Activated CD8-positive, alpha-beta memory T cell treated with anti-CD3 and anti-CD28 coated beads, Interleukin-2, amount 50 U/mL, for 4 hours (primary cell): Measurements from ENCODE around the gene LCA5L.
"Not testable (repeated sequence)": the region's sequence is repeated elsewhere in the genome, so short reads cannot be mapped to it uniquely, and the experiment has no call there.

Experiments
- DNase-seq: peaks from one replicate; pipeline ENCODE4 v3.0.0-alpha.2; 2020

The LCA5L gene

GRCh38 chr21:39386899-39387298 is 58.7 kb downstream of the LCA5L start:
- no peak for DNase-seq

DNA sequence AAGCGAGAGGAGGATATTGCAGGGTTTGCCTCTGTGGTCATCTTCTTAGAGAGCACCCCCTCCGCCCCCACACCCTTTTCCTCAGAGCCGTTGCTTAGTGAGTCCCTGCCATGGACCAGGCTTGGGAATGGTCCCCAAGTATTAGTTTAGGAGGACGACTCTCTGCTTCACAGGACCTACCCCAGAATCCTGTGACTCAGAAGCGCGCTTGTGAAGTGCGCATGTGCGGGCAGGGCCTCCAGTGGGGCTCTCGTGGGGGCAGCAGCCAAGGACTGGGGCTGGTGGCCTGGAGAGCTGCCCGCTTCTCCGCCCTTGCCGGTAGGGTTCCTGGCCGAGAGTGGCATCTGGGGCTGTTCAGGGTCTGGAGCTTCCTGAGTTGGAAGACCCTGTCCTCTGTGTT is 59.4 kb downstream of the LCA5L start:
- peak; percentile 20 for DNase-seq

GRCh38 chr21:39385299-39386145 is 60.1 kb downstream of the LCA5L start:
- peak; percentile 36 for DNase-seq

DNA sequence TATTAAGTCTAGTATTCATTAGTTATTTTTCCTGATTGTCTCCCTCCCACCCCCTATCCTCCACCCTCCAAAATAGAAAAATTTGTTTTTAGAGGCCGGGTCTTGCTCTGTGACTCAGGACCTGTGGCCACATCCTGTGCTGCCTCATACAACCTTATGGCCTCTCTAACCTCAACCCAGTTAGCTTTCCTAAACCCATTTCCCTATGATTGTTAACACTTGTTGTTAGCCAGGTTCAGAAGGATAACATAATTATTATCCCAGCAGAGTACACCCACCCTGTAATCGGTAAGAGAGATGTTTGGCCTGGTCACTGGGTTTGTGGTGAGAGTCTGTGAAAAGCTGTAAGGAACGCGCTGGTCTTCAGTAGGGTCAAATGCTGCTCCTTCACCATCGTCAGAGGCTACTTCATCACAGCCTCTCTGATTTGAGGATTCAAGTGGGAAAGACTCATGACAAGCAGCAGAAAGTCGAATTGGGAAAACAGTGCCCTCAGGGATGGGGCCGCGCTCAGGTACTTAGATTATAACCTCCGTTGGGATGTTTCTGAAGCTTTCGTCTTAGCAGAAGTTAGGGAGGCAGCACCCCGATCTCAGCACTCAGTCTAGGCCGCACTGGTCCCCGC is 60.8 kb downstream of the LCA5L start:
- DNase-seq: no peak

DNA sequence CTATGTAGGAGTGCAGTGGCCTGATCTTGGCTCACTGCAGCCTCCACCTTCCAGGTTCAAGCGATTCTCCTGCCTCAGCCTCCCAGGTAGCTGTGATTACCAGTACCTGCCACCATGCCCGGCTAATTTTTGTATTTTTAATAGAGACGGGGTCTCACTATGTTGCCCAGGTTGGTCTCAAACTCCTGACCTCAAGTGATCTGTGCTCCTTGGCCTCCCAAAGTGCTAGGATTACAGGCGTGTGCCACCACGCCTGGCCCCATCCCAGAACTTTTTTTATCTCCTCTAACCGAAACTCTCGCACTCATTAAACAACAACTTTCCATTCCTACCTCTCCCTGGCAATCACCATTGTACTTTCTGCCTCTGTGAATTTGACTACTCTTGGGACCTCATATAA is 63.5 kb downstream of the LCA5L start:
- DNase-seq: not testable (repeated sequence)

DNA sequence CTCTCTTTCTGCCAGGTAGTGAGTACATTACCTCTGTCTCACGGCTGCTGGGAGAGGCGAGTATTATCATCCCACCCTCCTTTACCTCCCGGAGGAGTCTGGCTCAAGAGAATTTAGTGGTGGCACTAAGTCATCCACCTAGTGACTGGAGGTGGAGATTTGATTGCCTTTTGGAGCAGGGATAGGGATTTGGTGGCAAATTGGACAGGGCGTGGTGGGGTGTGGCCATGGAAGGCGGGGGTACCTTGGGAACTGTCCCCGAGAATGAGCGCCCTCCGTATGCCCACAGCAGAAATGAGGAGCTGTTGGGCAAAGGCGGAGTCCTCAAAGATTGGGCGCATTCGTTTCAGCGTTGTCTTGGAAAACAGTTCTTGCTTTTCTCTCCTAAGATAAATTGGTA is 64.6 kb downstream of the LCA5L start:
- no peak for DNase-seq

- DNase-seq: peak; percentile 85
Measured at GRCh38 chr21:39379986-39380891, 65.3 kb downstream of the LCA5L start.

GRCh38 chr21:39377444-39378050 is 68.0 kb downstream of the LCA5L start:
- DNase-seq: no peak

DNA sequence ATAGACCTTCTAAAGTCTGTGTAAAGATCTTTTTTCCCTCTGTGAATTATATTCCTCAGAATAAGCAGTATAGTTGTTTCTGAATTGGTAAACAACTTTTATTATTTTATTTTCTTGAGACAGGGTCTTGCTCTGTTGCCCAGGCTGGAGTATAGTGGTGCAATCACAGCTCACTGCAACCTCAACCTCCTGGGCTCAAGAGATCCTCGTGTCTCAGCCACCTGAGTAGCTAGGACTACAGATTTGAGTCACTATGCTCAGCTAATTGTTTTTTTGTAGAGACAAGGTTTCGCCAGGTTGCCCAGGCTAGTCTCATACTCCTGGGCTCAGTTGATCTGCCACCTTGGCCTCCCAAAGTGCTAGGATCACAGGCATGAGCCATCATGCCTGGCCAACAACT is 70.1 kb downstream of the LCA5L start:
- DNase-seq: no peak

GRCh38 chr21:39374046-39374445 is 71.5 kb downstream of the LCA5L start:
- DNase-seq: no peak

GRCh38 chr21:39373634-39374033 is 71.9 kb downstream of the LCA5L start:
- no peak for DNase-seq

DNA sequence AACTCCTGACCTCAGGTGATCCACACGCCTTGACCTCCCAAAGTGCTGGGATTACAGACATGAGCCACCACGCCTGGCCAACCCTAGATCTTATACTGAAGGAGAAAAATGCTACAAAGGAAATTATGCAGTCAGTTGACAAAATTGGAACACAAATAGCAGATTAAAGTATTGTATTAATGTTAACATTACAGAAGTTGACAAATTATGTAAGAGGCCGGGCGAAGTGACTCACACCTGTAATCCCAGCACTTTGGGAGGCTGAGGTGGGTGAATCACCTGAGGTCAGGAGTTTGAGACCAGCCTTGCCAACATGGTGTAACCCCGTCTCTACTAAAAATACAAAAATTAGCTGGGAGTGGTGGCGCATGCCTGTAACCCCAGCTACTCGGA is 75.7 kb downstream of the LCA5L start:
- DNase-seq: not testable (repeated sequence)

- DNase-seq: no peak
Measured at GRCh38 chr21:39367783-39368182, 77.8 kb downstream of the LCA5L start.

- DNase-seq: no peak
Measured at GRCh38 chr21:39366563-39366962, 79.0 kb downstream of the LCA5L start.

GRCh38 chr21:39364949-39365348 is 80.6 kb downstream of the LCA5L start:
- DNase-seq: no peak

- no peak for DNase-seq
Measured at GRCh38 chr21:39363607-39364555, 81.7 kb downstream of the LCA5L start.

DNA sequence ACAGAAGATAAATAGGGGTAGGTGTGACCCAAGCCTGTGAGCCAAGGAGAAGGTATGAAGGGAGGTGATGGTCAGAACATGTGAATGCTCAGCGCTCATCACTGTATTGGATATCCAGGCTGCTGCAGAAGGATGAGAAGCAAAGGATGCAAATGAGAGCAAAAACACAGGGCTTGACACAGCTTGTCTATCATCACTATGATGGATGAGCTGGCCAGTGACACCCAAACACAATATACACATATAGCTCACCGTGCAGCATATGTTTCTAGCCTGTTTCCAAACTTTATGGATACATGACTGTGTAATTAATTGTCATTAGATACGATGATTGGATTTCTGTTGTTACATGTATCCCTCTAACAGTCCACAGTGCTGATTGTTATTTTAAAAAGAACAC is 82.8 kb downstream of the LCA5L start:
- DNase-seq: no peak

- no peak for DNase-seq
Measured at GRCh38 chr21:39359382-39359781, 86.2 kb downstream of the LCA5L start.
